Gastroesophageal sphincter (tissue), 4 donors: ENCODE results near the gene GTPBP1. TPM values are rescaled to one million over a fixed set of nuclear protein-coding genes. Genes with fewer than 3 reads are reported as not detected.
A peak's percentile ranks its signal among the peaks of the same experiment; 100 is the strongest.

Experiments
- ATAC-seq: fragments of 150-250 bp; one replicate; pipeline ENCODE4 v1.9.1; 2016; ENCODE audit warnings: mild to moderate bottlenecking, moderate library complexity
- H3K27ac ChIP-seq, 4 donors: fragments of 200-600 bp; sonication (generic) in 3 of 4; 1 replicate in 3 of 4; 2 replicates in 1 of 4; pipeline ENCODE4 v1.5.1; 2016 to 2019
- H3K27me3 ChIP-seq: fragments of 200-600 bp; sonication (generic); one replicate; pipeline ENCODE4 v1.5.1; 2019
- H3K36me3 ChIP-seq, 2 donors: fragments of 200-600 bp; sonication (generic); one replicate each; pipeline ENCODE4 v1.5.1; 2019; ENCODE audit warnings: control low read depth in 1 of 2
- H3K4me1 ChIP-seq, 3 donors: fragments of 200-600 bp; sonication (generic); 1 replicate in 2 of 3; 2 replicates in 1 of 3; pipeline ENCODE4 v1.5.1; 2016 to 2019; ENCODE audit warnings: control low read depth in 2 of 3
- H3K4me3 ChIP-seq, 2 donors: fragments of 200-600 bp; sonication (generic); one replicate each; pipeline ENCODE4 v1.5.1; 2019; ENCODE audit warnings: mild to moderate bottlenecking in 1 of 2, moderate library complexity in 1 of 2
- H3K9me3 ChIP-seq, 3 donors: fragments of 200-600 bp; sonication (generic); one replicate each; pipeline ENCODE4 v1.5.1; 2017 to 2019; ENCODE audit warnings: control low read depth in 2 of 3
- CTCF ChIP-seq, 4 experiments: fragments of 200-600 bp in 2 of 4; fragments of 450-650 bp in 2 of 4; sonication (generic) in 1 of 4; IDR thresholded peaks; one replicate each; pipeline ENCODE4 v1.5.1; 2017 to 2019; ENCODE audit warnings: antibody characterized with exemption in 4 of 4, mild to moderate bottlenecking in 2 of 4, moderate library complexity in 2 of 4
- EP300 ChIP-seq: sonication (generic); formaldehyde crosslinking; IDR thresholded peaks from one replicate; pipeline ENCODE4 v1.6.1; 2017; ENCODE audit warnings: antibody characterized with exemption, mild to moderate bottlenecking
- POLR2A ChIP-seq, 2 donors: fragments of 450-650 bp; IDR thresholded peaks; one replicate each; pipeline ENCODE4 v1.6.1; 2017; ENCODE audit warnings: antibody characterized with exemption in 2 of 2, mild to moderate bottlenecking in 2 of 2, moderate library complexity in 1 of 2
- POLR2AphosphoS5 ChIP-seq: sonication (generic); formaldehyde crosslinking; IDR thresholded peaks from one replicate; pipeline ENCODE4 v1.6.1; 2017; ENCODE audit warnings: antibody characterized with exemption
- WGBS, 2 donors: methylation state at CpG; one replicate each; pipeline ENCODE4 v1.1.5; 2018; ENCODE audit warnings: low coverage in 1 of 2; 5-methylcytosine and 5-hydroxymethylcytosine counted together
- total RNA-seq, 4 donors: library from RNA; depleted of rRNA; stranded (reverse); fragments of >200 nt; gene quantifications; one replicate each; pipeline ENCODE4 v1.1.0, GENCODE V29; 2016

Gene GTPBP1
- total RNA-seq, 4 donors from 2014 or later, result 46.9 to 63.0 (median 51.6) TPM

- no peaks in the 10 kb centered on the region for H3K27me3 ChIP-seq
- no peaks in the 10 kb centered on the region for H3K9me3 ChIP-seq
- H3K4me1 ChIP-seq, result peaks cover 0 to 26% (median 14%) of the 10 kb centered on the region in 3 donors
- no peak overlapping the region for H3K27ac ChIP-seq
- no peak for TF ChIP-seq EP300
- TF ChIP-seq CTCF (IDR thresholded peaks at IDR 0.05), result no peak
- TF ChIP-seq POLR2A (IDR thresholded peaks at IDR 0.05), result no peak
- no peak for TF ChIP-seq POLR2AphosphoS5
- 90 to 100% methylated on average over 1 to 2 of the region's 18 CpGs for WGBS, 2 donors
- peaks cover 0 to 86% of the 10 kb centered on the region in 2 donors for H3K36me3 ChIP-seq
- H3K4me3 ChIP-seq, result no peak overlapping the region
- ATAC-seq, result no peak
Observed at GRCh38 chr22:38728871-38729796, 23.4 kb downstream of the GTPBP1 start.

- TF ChIP-seq POLR2AphosphoS5 (no peak), CTCF (IDR thresholded peaks at IDR 0.05) (no peak), EP300 (no peak), POLR2A (IDR thresholded peaks at IDR 0.05) (no peak)
- Histone ChIP-seq H3K27ac (no peak overlapping the region), H3K4me1 (peaks cover 0 to 35% (median 22%) of the 10 kb centered on the region in 3 donors), H3K27me3 (no peaks in the 10 kb centered on the region), H3K36me3 (peaks cover 0 to 86% of the 10 kb centered on the region in 2 donors), H3K9me3 (no peaks in the 10 kb centered on the region), H3K4me3 (no peak overlapping the region)
- ATAC-seq, result no peak
- 79 to 92% methylated on average over 2 to 4 of the region's 6 CpGs for WGBS, 2 donors
Observed at GRCh38 chr22:38729946-38730345, 24.2 kb downstream of the GTPBP1 start.

GRCh38 chr22:38730411-38730871 is 24.7 kb downstream of the GTPBP1 start:
- Histone ChIP-seq H3K4me1 (peaks cover 0 to 40% (median 26%) of the 10 kb centered on the region in 3 donors), H3K4me3 (no peak overlapping the region), H3K27me3 (no peaks in the 10 kb centered on the region), H3K27ac (peak overlapping the region in 1 of 4 donors; percentile 6), H3K9me3 (no peaks in the 10 kb centered on the region), H3K36me3 (peaks cover 0 to 86% of the 10 kb centered on the region in 2 donors)
- TF ChIP-seq POLR2A (IDR thresholded peaks at IDR 0.05) (no peak), CTCF (IDR thresholded peaks at IDR 0.05) (no peak), POLR2AphosphoS5 (no peak), EP300 (no peak)
- ATAC-seq, result no peak
- WGBS, 2 donors, result 93% methylated on average over 6 of the region's 13 CpGs; no CpG with 5 or more reads in 1 of the 2 donors

- ATAC-seq, result no peak
- H3K4me1 ChIP-seq, result peaks cover 0 to 52% (median 26%) of the 10 kb centered on the region in 3 donors
- no peaks in the 10 kb centered on the region for H3K27me3 ChIP-seq
- H3K36me3 ChIP-seq, result peaks cover 0 to 86% of the 10 kb centered on the region in 2 donors
- WGBS, 2 donors, result 61 to 69% methylated on average over 3 to 5 of the region's 6 CpGs
- peak overlapping the region in 3 of 4 donors; percentile 82 to 89 (median 85) for H3K27ac ChIP-seq
- no peak for TF ChIP-seq CTCF (IDR thresholded peaks at IDR 0.05)
- no peak for TF ChIP-seq POLR2AphosphoS5
- TF ChIP-seq POLR2A (IDR thresholded peaks at IDR 0.05), result no peak
- no peak for TF ChIP-seq EP300
- no peak overlapping the region for H3K4me3 ChIP-seq
- no peaks in the 10 kb centered on the region for H3K9me3 ChIP-seq
Observed at GRCh38 chr22:38731703-38732161, 26.0 kb downstream of the GTPBP1 start.
